HL-60 (cell line): ENCODE measurements around the gene OARD1.

Source experiments
- GABPA ChIP-seq: IDR thresholded peaks from 2 replicates; pipeline ENCODE4 v1.6.1; 2012; ENCODE audit warnings: low read depth
- POLR2AphosphoS5 ChIP-seq: IDR thresholded peaks from 2 replicates; pipeline ENCODE4 v1.6.1; 2012; ENCODE audit warnings: low read depth
- SPI1 ChIP-seq: IDR thresholded peaks from 2 replicates; pipeline ENCODE4 v1.6.1; 2012; ENCODE audit warnings: low read depth, mild to moderate bottlenecking, borderline replicate concordance
- TF ChIP-seq, protein P1 (sequence below): IDR thresholded peaks from one replicate; pipeline ENCODE4 v1.5.1; 2011; ENCODE audit warnings: low read length, control low read depth, inconsistent platforms; ENCODE audit not compliant: insufficient read depth
- TF ChIP-seq, protein P2 (sequence below): IDR thresholded peaks from 2 replicates; pipeline ENCODE4 v1.6.1; 2012; ENCODE audit warnings: low read depth; ENCODE audit not compliant: insufficient replicate concordance

DNA sequence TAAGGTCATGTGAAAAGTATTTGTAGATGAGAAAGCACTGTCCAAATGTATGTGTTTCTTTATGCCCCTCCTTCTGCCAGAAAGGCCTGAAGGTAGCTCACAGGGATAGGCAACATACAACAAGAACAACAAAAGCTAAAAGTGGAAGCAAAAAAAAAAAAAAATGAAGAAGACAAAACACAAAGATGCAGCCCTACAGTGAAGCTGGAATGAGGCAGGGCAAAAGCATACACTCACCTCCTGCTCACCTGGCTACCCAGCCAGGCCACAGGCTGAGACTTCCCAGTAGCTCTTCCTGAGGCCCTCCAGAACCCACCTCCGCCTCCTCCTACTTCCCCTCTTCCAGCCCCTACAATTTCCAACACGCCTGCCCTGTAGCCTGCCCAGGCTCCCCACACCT lies 35.6 kb downstream of the OARD1 start:
- TF ChIP-seq, protein P1, sequence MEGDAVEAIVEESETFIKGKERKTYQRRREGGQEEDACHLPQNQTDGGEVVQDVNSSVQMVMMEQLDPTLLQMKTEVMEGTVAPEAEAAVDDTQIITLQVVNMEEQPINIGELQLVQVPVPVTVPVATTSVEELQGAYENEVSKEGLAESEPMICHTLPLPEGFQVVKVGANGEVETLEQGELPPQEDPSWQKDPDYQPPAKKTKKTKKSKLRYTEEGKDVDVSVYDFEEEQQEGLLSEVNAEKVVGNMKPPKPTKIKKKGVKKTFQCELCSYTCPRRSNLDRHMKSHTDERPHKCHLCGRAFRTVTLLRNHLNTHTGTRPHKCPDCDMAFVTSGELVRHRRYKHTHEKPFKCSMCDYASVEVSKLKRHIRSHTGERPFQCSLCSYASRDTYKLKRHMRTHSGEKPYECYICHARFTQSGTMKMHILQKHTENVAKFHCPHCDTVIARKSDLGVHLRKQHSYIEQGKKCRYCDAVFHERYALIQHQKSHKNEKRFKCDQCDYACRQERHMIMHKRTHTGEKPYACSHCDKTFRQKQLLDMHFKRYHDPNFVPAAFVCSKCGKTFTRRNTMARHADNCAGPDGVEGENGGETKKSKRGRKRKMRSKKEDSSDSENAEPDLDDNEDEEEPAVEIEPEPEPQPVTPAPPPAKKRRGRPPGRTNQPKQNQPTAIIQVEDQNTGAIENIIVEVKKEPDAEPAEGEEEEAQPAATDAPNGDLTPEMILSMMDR, result no peak
- TF ChIP-seq POLR2AphosphoS5, result no peak
- TF ChIP-seq, protein P2, sequence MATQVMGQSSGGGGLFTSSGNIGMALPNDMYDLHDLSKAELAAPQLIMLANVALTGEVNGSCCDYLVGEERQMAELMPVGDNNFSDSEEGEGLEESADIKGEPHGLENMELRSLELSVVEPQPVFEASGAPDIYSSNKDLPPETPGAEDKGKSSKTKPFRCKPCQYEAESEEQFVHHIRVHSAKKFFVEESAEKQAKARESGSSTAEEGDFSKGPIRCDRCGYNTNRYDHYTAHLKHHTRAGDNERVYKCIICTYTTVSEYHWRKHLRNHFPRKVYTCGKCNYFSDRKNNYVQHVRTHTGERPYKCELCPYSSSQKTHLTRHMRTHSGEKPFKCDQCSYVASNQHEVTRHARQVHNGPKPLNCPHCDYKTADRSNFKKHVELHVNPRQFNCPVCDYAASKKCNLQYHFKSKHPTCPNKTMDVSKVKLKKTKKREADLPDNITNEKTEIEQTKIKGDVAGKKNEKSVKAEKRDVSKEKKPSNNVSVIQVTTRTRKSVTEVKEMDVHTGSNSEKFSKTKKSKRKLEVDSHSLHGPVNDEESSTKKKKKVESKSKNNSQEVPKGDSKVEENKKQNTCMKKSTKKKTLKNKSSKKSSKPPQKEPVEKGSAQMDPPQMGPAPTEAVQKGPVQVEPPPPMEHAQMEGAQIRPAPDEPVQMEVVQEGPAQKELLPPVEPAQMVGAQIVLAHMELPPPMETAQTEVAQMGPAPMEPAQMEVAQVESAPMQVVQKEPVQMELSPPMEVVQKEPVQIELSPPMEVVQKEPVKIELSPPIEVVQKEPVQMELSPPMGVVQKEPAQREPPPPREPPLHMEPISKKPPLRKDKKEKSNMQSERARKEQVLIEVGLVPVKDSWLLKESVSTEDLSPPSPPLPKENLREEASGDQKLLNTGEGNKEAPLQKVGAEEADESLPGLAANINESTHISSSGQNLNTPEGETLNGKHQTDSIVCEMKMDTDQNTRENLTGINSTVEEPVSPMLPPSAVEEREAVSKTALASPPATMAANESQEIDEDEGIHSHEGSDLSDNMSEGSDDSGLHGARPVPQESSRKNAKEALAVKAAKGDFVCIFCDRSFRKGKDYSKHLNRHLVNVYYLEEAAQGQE, result no peak
- no peak for TF ChIP-seq GABPA
- TF ChIP-seq SPI1, result no peak
